ENCODE measurements around the gene HSD17B12. TPM values are rescaled to one million over a fixed set of nuclear protein-coding genes. Genes with fewer than 3 reads are reported as not detected.

HSD17B12 gene
- total RNA-seq, 1 donor from 2014 or later: 53.1 TPM

- no peak for DNase-seq (ENCODE audit: extremely low read depth, low read depth, low spot score)
Observed at GRCh38 chr11:43797337-43797736, 116.8 kb downstream of the HSD17B12 start.

- DNase-seq (ENCODE audit: extremely low read depth, low read depth, low spot score): no peak
Observed at GRCh38 chr11:43797866-43798265, 117.3 kb downstream of the HSD17B12 start.

DNA sequence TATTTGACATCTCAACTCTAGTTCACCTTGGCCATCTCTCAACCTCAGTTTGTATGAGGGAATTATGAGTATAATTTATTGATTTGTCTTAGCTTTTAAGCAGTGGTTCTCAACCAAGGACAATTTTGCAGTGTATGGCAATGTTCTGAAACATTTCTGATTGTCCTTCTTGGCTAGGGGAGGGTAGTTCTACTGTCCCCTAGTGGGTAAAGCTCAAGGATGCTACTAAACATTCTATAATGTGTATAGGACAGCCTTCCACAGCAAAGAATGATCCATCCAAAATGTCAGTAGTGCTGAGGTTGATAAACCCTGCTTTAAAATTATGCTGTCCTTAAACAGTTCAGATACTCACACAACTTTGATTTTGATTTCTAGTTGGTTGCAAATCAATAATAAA is 122.0 kb downstream of the HSD17B12 start:
- no peak for DNase-seq (ENCODE audit: extremely low read depth, low read depth, low spot score)

DNA sequence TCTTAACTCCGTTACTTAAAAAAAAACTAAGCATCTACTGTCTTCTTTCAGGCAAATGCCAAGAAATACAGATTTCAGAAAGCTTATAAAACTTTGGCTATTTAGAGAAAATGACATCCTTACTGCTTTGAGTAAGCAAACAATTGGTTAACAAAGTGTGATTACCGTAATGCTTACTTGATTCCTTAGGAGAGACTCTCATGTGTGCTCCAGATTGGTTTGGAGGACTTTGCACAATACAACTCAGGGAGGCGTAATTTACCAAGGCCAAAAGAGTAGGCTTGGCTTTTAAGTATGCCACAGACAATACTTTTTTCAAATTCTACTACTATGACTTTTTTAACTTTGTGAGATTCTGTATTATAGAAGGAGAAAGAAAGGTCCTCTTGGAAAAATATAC is 123.2 kb downstream of the HSD17B12 start:
- no peak for DNase-seq (ENCODE audit: extremely low read depth, low read depth, low spot score)

- no peak for DNase-seq (ENCODE audit: extremely low read depth, low read depth, low spot score)
Observed at GRCh38 chr11:43806976-43807375, 126.4 kb downstream of the HSD17B12 start.

GRCh38 chr11:43810929-43811596 is 130.5 kb downstream of the HSD17B12 start:
- DNase-seq (ENCODE audit: extremely low read depth, low read depth, low spot score): no peak

- no peak for DNase-seq (ENCODE audit: extremely low read depth, low read depth, low spot score)
Observed at GRCh38 chr11:43812471-43812870, 131.9 kb downstream of the HSD17B12 start.

GRCh38 chr11:43818220-43818619 is 137.7 kb downstream of the HSD17B12 start:
- DNase-seq (ENCODE audit: extremely low read depth, low read depth, low spot score): no peak

DNA sequence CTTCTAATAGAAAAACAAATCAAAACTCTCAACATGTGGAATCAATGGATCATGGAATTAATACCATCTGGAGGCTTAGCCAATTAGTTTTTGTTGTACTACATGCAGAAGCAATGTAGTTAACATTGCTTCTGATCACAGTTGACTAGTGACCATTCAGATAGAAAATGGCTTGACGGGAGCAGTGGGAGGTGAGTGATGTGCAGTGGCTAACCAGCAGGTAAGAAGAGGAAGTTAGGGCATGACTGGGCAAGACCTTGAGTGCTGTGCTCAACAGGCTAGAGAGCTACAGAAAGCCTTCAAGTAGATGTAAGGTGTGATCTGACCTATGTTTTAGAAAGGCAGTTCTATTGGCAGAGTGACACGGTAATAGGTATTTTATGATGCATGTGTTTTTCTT is 139.4 kb downstream of the HSD17B12 start:
- no peak for DNase-seq (ENCODE audit: extremely low read depth, low read depth, low spot score)

DNA sequence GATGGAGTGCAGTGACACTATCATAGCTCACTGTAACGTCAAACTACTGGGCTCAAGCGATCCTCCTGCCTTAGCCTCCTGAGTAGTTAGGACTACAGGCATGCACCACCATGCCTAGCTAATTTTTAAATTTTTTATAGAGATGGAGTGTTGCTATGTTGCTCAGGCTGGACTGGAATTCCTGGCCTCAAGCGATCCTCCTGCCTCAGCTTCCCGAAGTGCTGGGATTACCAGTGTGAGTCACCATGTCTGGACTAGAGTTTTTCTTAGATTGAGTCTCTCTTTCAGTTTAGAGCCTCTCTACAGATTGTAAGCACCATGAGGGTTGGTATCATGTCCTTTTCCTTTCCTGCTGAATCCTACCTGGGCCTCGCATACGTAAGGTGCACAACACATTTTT is 142.8 kb downstream of the HSD17B12 start:
- DNase-seq (ENCODE audit: extremely low read depth, low read depth, low spot score): no peak

GRCh38 chr11:43823851-43824250 is 143.3 kb downstream of the HSD17B12 start:
- DNase-seq (ENCODE audit: extremely low read depth, low read depth, low spot score): no peak

- DNase-seq (ENCODE audit: extremely low read depth, low read depth, low spot score): no peak
Observed at GRCh38 chr11:43825217-43825816, 144.8 kb downstream of the HSD17B12 start.

- DNase-seq (ENCODE audit: extremely low read depth, low read depth, low spot score): peak; percentile 86
Observed at GRCh38 chr11:43830928-43831440, 150.4 kb downstream of the HSD17B12 start.

DNA sequence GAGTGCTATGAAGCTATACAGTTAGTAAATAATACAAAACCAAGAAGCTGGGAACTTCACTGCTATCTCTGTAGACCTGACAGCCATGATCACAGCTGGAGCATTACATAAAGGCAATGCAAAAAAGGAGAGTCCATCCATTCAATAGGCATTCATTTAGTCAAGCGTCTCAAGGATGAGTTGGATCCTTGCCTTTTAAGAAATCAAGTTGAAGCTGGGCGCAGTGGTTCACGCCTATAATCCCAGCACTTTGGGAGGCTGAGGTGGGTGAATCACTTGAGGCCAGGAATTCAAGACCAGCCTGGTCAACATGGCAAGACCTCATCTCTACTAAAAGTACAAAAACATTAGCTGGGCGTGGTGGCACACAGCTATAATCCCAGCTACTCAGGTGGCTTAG is 152.0 kb downstream of the HSD17B12 start:
- DNase-seq (ENCODE audit: extremely low read depth, low read depth, low spot score): no peak

- DNase-seq (ENCODE audit: extremely low read depth, low read depth, low spot score): peak; percentile 25
Observed at GRCh38 chr11:43833657-43834073, 153.1 kb downstream of the HSD17B12 start.

DNA sequence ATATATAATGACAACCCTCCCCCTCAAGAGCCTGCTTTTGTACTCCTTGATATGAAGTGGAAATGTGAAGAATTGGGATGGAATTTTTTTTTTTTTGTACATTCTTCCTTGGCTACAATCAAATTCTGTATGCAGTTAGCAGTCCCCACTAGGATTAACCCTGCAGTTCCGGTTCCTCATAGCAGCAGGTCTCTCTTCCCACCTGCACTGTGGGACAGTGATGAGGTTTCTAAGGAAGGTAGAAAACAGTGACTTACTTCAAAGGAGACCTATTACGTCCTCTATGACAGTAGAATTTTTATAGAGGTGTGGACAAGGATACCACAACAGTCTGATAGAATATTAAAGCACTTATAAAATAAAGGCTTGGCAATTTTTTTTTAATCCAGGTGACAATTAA is 153.7 kb downstream of the HSD17B12 start:
- DNase-seq (ENCODE audit: extremely low read depth, low read depth, low spot score): no peak

DNA sequence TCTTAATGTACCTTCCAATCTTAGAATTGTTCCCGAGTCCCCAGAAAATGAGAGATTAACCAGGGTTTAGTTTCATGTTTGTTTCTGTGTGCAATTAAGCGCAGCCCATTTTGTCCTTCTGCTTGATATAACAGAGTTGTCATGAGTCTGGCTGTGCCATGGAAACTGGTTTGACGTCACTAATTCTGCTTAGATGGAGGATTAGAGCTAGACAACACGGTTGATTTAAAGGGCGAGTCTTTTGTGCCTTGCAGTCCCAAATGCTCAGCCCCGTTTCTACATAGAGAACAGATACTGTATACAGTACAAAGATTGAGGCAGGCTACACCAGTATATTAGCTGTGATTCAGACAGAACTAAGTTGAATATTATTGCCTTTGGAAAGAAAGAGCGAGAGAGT is 154.6 kb downstream of the HSD17B12 start:
- no peak for DNase-seq (ENCODE audit: extremely low read depth, low read depth, low spot score)

DNA sequence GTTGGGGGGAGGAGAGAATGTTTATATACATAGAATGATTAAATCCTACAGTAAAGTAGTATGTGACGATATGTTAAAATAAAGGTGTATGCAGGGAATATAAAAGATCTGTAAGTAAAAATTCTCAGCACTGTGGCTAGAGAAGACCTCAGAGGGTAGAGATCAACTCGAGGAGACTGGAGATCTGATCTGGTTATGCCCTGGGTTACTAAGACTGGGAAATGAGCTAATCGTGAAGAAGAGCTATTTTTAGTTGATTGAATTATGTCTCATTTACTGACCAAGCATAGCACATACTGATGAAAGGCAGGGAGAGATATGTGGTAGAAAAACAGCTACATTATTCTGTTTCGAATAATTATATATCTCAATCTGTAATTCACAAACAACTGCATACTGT is 157.3 kb downstream of the HSD17B12 start:
- no peak for DNase-seq (ENCODE audit: extremely low read depth, low read depth, low spot score)

DNA sequence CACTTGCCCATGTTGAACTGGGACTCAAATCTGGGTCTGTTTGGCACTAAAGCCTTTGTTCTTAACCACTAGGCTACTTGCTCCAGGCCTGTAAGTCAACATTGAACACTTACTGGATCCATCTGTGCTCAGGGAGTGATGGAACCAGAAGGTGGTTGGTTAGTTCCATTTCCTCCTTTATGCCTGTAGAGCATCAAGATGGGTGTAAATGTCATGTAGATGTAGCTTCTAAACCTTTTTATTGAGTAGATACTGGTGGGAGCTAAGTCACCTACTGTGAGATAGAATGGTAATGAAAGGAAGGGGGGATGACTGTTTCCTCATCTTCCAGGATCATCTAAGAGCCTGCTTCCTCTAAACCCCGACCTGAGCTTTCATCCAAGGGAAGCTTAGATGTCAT is 161.5 kb downstream of the HSD17B12 start:
- no peak for DNase-seq (ENCODE audit: extremely low read depth, low read depth, low spot score)

DNA sequence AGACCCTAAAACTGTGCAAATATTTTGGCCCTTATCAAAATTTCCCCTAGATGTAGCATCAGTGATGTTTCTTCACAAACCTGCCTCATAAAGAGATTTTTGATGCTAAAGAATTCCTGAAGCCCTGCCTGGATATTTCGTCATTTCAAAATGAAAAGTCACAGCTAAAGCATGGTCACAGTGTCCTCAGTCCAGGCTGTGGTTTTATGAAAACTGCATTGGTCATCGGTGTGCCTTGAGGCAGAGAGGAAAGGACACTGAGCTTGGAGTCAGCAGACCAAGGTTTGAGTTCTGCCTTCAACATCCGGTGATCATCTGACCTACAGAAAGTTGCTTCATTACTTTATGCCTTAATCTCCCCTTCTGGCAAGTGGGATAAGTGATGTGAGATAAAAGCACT is 165.3 kb downstream of the HSD17B12 start:
- no peak for DNase-seq (ENCODE audit: extremely low read depth, low read depth, low spot score)

DNA sequence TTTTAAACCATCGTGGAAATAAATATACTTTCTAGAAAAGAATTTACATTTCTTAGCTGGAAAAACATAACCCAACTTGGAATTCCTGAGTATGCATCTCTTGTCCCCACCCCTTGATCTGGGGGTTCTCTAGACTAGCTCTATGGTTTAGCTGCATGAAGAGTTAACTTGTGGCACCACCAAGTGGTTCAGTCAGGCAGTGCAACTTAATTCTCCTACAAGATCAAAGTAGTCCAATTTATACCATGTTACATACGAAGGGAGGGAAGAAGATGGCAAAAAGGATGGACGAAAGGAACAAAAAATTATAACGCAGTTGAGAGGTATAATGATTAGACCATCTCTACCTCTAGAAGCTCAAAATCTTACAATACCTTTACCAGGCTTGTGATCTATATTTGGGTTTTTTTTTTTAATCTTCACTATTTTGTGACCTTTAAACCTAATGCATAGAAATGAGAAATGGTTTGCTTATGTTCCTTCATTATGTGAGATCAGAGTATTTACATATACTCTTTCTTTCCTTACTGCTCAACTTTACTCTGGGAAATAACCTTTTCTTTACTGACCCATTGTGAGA is 171.6 kb downstream of the HSD17B12 start:
- peak; percentile 71 for DNase-seq (ENCODE audit: extremely low read depth, low read depth, low spot score)

GRCh38 chr11:43853781-43854180 is 173.2 kb downstream of the HSD17B12 start:
- DNase-seq (ENCODE audit: extremely low read depth, low read depth, low spot score): no peak

All from glomerular endothelial cell (primary cell).